Naive thymus-derived CD8-positive, alpha-beta T cell (primary cell): ENCODE data around the gene FEN1. TPM values are rescaled to one million over a fixed set of nuclear protein-coding genes. Genes with fewer than 3 reads are reported as not detected.

Experiments used
- ATAC-seq, 2 donors: fragments of 150-1000 bp; cut with Tn5 transposase in 1 of 2; sonication (Bioruptor Pico), chemical (Tn5 transposase) in 1 of 2; 1 replicate in 1 of 2; 2 replicates in 1 of 2; pipeline ENCODE4 v1.10.0; 2021; ENCODE audit warnings: mild to moderate bottlenecking in 2 of 2, moderate library complexity in 2 of 2
- POLR2A ChIA-PET: fragments of 350-600 bp; sonication (Branson Sonifier 250); formaldehyde crosslinking; loops from one replicate; lab custom pipeline; 2021; ENCODE audit warnings: antibody characterized with exemption; lab: Charles Lee
- DNase-seq, 10 donors: peaks; one replicate each; pipeline versions ENCODE4 v3.0.0 to v3.0.0-alpha.2; 2020 to 2022
- H3K27ac Mint-ChIP-seq, 10 donors: one replicate each; pipeline ENCODE4 v1.8.0; 2020 to 2022; ENCODE audit warnings: mild to moderate bottlenecking in 10 of 10, mixed read lengths in 10 of 10, moderate library complexity in 4 of 10, inconsistent platforms in 1 of 10
- H3K27me3 Mint-ChIP-seq, 5 donors: one replicate each; pipeline ENCODE4 v1.8.0; 2021 to 2022; ENCODE audit warnings: mixed read lengths in 5 of 5
- H3K36me3 Mint-ChIP-seq, 3 donors: one replicate each; pipeline ENCODE4 v1.8.0; 2020 to 2022; ENCODE audit warnings: mixed read lengths in 3 of 3, mild to moderate bottlenecking in 2 of 3, inconsistent platforms in 1 of 3
- H3K4me1 Mint-ChIP-seq, 4 donors: one replicate each; pipeline ENCODE4 v1.8.0; 2021 to 2022; ENCODE audit warnings: mixed read lengths in 4 of 4
- H3K4me3 Mint-ChIP-seq, 10 donors: one replicate each; pipeline ENCODE4 v1.8.0; 2020 to 2022; ENCODE audit warnings: mild to moderate bottlenecking in 10 of 10, mixed read lengths in 10 of 10, moderate library complexity in 6 of 10, inconsistent platforms in 1 of 10
- H3K9me3 Mint-ChIP-seq, 9 donors: one replicate each; pipeline ENCODE4 v1.8.0; 2020 to 2022; ENCODE audit warnings: mixed read lengths in 9 of 9, mild to moderate bottlenecking in 3 of 9, inconsistent platforms in 1 of 9, moderate library complexity in 1 of 9
- polyA plus RNA-seq, 3 donors: library from polyadenylated mRNA; unstranded; fragments of 300-500 nt; fragmentation: Illumina TruSeq; gene quantifications; one replicate each; pipeline ENCODE4 v1.2.3, GENCODE V29; 2021
- total RNA-seq, 8 experiments: library from RNA in 2 of 8; stranded (reverse) in 2 of 8; gene quantifications; one replicate each; pipeline ENCODE4 v1.2.3 and lab custom pipeline; 2021 to 2026

FEN1 gene
- total and polyA plus RNA-seq, 5 experiments from 2014 or later: 8.3 to 13.1 (median 10.0) TPM

DNA sequence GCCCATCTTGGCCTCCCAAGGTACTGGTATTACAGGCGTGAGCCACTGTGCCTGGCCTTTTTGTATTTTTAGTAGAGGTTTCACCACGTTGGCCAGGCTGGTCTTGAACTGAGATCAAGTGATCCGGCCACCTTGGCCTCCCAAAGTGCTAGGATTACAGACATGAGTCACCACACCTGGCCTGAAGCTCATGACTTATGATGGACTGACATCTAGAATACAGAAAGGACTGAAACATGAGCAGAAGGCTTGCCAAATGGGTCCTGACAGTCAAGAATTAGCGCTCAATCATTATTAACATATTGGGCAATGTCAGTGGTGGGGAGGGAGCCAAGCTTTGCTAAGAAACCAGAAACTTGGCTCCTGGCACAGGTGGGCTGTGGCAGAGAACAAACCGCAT is 19.1 kb downstream of the FEN1 start:
- H3K27ac Mint-ChIP-seq: peak overlapping the region in 1 of 10 donors; percentile 9
- H3K4me3 Mint-ChIP-seq: no peak overlapping the region
- H3K9me3 Mint-ChIP-seq: no peaks in the 10 kb centered on the region
- no peak for ATAC-seq
- H3K27me3 Mint-ChIP-seq: peaks cover 4 to 41% (median 10%) of the 10 kb centered on the region in 5 donors
- POLR2A ChIA-PET: no interaction called here
- peaks cover 0 to 4% (median 0%) of the 10 kb centered on the region in 3 donors for H3K36me3 Mint-ChIP-seq
- DNase-seq: no peak
- peaks cover 12 to 22% (median 14%) of the 10 kb centered on the region in 4 donors for H3K4me1 Mint-ChIP-seq

DNA sequence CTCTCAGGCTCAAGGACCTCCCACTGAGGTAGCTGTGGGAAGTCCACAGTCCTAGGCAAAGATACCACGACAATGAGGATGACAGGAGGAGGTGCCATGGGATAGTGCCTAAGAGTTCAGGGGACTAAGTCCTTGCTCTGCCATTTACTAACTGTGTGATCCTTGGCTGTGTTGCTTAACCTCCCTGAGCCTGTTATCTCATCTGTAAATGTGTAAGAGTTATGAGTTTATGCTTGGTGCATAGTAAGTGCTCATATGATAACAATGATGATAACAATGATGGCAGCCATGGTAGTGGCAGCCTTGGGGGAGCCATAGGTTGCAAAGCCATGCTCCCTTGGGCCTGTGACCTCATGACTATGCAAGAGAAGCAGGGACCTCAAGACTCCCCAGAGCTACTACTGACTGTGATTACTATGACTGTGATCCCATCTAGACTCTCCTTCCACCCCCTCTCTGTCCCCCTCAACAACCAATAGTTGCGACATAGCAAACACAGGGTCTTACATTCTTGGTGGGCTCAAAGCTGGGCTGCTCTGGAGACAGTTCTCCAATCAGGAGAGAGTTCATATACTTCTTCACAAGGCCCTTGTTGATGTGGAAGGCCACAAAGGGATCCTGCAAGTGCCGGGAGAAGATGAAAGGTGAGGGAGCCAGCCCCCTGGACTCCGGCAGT is 20.2 kb downstream of the FEN1 start:
- Mint-ChIP-seq H3K9me3 (no peaks in the 10 kb centered on the region), H3K4me3 (peak overlapping the region in 3 of 10 donors; percentile 20 to 30 (median 28)), H3K27me3 (peaks cover 4 to 41% (median 10%) of the 10 kb centered on the region in 5 donors), H3K27ac (peak overlapping the region in 1 of 10 donors; percentile 32), H3K4me1 (peaks cover 12 to 22% (median 16%) of the 10 kb centered on the region in 4 donors), H3K36me3 (peaks cover 0 to 4% (median 0%) of the 10 kb centered on the region in 3 donors)
- ATAC-seq (no peak), DNase-seq (no peak)
- POLR2A ChIA-PET: no interaction called here

DNA sequence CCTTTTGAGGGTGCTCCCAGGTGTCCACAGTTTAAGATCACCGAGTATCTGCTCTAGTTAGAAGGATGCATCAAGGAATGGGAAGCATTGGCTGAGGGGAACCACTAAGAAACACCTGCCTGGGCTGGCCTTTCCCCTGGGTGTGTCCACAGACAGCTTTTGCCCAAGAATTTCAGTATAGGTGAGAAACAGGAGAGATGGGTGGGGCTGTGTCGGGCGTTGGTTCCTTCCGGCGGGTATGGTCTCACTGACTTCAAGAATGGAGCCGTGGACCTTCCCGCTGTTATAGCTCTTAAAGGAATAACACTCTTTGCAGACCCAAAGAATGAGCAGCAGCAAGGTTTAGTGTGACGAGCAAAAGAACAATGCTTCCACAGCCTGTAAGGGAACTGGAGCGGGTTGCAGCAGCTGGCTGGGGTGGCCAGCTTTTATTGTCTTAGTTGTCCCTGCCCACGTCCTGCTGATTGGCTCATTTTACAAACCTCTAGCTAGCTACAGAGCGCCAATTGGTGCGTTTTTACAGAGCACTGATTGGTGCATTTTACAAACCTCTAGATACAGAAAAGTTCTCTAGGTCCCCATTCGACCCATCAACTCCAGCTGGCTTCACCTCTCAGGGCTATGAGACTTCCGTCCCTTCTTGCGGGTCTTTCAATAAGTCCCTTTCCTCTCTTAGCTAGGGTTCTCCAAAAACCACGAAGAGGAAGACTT is 21.7 kb downstream of the FEN1 start:
- ATAC-seq (no peak), DNase-seq (peak in 1 of 10 donors; percentile 16)
- Mint-ChIP-seq H3K9me3 (no peaks in the 10 kb centered on the region), H3K4me3 (peak overlapping the region; percentile 71 to 97 (median 92)), H3K27me3 (peaks cover 4 to 37% (median 13%) of the 10 kb centered on the region in 5 donors), H3K4me1 (peaks cover 12 to 22% (median 16%) of the 10 kb centered on the region in 4 donors), H3K36me3 (peaks cover 0 to 4% (median 0%) of the 10 kb centered on the region in 3 donors), H3K27ac (peak overlapping the region in 1 of 10 donors; percentile 75)
- POLR2A ChIA-PET: interaction anchor here (0.6 to 1.6 kb wide), 4 partner anchors 19 to 1815 kb away, joined by 3 to 6 read pairs (median 4); partner anchors contain the start of genes FEN1 and TMEM258

DNA sequence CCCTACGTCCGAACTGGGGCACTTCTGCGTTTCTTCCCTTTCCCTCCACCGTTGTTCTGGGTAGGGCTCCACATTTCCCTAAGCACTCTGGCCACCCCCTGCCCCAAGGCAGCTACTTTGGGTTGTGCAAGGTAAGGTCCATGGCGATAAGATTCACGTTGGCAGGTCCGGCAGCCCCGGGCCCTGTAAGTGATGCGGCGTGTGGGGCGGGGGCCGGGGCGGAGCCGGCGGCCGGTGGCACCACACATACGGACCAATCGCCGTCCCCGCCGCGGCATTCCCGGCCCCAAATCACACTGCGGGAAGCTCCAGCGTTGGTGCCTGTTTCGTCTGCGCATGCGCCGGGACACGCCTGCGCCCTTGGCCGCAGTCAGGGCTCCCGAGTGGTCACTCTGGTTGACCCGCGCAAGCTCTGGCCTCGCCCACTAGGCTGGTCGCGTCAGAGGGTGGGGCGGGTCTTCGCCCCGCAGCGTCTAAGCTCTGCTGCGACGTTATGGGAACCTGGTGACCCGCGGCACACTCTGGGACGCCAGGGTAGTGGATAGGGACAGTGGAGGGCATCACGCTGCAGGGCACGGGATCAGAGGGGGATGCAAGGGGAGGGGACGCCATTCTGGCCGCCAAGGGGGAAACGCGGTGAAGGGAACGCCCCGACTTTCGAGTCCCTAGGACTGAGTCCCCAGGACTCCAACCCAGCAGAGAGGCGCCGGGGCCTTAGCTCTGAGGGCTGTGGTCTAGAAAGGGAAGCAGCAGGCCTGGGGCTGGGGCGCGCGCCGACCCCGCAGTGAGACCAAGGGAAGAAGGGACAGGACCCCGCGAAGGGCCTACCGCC is 22.5 kb downstream of the FEN1 start:
- Mint-ChIP-seq H3K9me3 (no peaks in the 10 kb centered on the region), H3K4me1 (peaks cover 12 to 22% (median 16%) of the 10 kb centered on the region in 4 donors), H3K36me3 (peaks cover 0 to 4% (median 0%) of the 10 kb centered on the region in 3 donors), H3K4me3 (peak overlapping the region; percentile 80 to 97 (median 92)), H3K27ac (peak overlapping the region in 4 of 10 donors; percentile 17 to 93 (median 64)), H3K27me3 (peaks cover 4 to 37% (median 14%) of the 10 kb centered on the region in 5 donors)
- DNase-seq (peak in 4 of 10 donors; percentile 25 to 54 (median 37)), ATAC-seq (peak in 1 of 2 donors; percentile 29)
- POLR2A ChIA-PET: interaction anchor here (0.5 to 1.6 kb wide), 4 partner anchors 19 to 30 kb away, joined by 3 to 4 read pairs (median 4); partner anchors contain the start of genes FEN1 and TMEM258

DNA sequence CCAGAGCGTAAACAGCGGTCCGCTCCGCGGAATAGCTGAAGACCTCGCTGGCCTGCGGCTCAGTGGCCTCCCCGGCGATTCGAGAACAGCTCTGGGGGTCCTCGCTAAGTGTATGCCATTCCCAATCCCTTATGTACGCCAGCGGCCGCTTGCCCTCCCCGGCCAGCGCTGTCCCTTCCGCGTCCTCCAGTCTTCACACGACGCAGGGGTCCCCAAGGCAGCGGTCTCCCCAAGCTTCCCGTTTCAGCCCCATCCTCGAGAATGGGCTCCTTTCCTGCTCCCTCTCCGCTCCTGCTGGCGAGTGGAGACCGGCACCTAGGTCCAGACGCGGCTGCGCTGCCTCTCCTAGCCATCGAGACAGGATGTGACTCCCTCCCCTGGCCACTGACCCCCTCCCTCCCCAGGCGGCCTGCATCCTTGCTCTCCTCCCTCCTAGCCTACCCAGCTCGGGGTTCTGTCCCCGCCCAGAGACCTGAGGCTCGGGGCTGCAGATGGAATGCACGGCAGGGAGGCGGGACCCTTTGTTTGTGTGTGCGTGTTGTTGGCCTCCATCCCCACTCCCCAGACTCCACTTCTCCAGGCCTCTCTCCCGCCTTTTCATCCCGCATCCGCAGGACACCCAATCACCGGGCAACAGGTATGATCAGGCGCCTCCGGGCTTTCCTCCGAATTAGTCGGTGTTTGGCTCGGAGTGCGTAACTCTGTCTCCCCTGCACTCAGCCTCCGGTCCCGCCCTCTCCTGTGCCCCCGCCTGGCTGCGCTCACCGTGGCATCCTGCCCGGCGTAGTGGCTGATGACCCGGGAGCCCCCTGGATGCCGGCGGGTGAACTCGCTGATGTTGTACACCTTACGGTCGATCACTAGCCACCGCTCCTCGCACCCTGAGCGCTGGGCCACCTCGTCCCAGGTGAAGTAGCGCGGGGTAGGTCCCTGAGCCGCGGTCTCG is 23.4 kb downstream of the FEN1 start:
- Mint-ChIP-seq H3K27ac (peak overlapping the region in 9 of 10 donors; percentile 40 to 93 (median 85)), H3K4me1 (peaks cover 12 to 22% (median 16%) of the 10 kb centered on the region in 4 donors), H3K36me3 (peaks cover 0 to 4% (median 0%) of the 10 kb centered on the region in 3 donors), H3K27me3 (peaks cover 4 to 37% (median 16%) of the 10 kb centered on the region in 5 donors), H3K9me3 (no peaks in the 10 kb centered on the region), H3K4me3 (peak overlapping the region; percentile 80 to 97 (median 92))
- ATAC-seq (peak; percentile 80 to 85), DNase-seq (peak in 9 of 10 donors; percentile 46 to 76 (median 56))
- POLR2A ChIA-PET: interaction anchor here (0.5 to 1.6 kb wide), 5 partner anchors 19 to 151 kb away, joined by 3 to 4 read pairs (median 4); partner anchors contain the start of genes FEN1, FTH1 and TMEM258

DNA sequence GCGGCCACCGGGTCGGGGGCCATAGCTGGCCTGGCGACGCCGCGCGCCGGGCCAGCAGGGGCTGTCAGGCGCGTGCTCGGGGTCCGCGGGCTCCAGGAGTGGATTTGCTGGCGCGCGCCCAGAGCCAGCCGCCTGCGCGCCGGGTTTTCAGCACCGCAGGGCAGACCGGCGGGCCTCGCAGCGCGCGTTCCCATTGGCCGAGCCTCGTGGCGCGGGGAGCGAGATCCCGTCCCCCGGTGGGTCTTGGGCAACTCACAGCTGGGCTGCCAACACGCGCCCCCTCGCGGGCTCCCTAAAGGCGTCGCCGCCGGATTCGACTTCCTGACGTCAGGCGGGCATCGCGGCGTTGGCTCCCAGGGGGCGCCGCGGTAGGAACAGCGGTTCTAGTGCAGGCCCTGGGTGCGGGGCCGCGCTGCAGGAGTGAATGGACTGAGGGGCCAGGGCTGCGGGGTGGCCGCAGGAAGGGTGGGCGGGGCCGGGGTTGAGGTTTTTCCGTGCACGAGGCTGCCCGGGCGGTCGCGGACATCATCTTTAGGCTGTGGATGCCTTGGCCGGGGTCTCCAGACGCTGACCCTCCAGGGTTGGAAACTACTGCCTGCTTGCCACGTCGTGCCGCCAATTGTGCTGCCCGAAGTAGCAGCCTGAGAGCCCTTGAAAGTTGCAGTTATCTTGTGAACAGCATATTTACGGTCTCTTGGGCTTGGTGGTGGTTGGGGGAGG is 24.2 kb downstream of the FEN1 start, which contains the start of gene FADS1:
Gene FADS1, minus strand, starts transcription at position 268 of the 720 bp plus-strand sequence. Its CDS starts 74 bp downstream, at position 194.
- Mint-ChIP-seq H3K4me3 (peak within 1 kb of the TSS; percentile 80 to 97 (median 92)), H3K36me3 (no peaks in the 10 kb centered on the region), H3K27ac (peak within 1 kb of the TSS in 9 of 10 donors; percentile 40 to 93 (median 85)), H3K9me3 (no peaks in the 10 kb centered on the region), H3K27me3 (peaks cover 4 to 37% (median 16%) of the 10 kb centered on the region in 5 donors), H3K4me1 (peaks cover 12 to 22% (median 16%) of the 10 kb centered on the region in 4 donors)
- ATAC-seq (peak; percentile 65 to 69), DNase-seq (peak; percentile 54 to 79 (median 60))
- POLR2A ChIA-PET: interaction anchor here (1.0 to 1.1 kb wide), 2 partner anchors 20 to 150 kb away, joined by 3 to 4 read pairs; partner anchors contain the start of gene FTH1

DNA sequence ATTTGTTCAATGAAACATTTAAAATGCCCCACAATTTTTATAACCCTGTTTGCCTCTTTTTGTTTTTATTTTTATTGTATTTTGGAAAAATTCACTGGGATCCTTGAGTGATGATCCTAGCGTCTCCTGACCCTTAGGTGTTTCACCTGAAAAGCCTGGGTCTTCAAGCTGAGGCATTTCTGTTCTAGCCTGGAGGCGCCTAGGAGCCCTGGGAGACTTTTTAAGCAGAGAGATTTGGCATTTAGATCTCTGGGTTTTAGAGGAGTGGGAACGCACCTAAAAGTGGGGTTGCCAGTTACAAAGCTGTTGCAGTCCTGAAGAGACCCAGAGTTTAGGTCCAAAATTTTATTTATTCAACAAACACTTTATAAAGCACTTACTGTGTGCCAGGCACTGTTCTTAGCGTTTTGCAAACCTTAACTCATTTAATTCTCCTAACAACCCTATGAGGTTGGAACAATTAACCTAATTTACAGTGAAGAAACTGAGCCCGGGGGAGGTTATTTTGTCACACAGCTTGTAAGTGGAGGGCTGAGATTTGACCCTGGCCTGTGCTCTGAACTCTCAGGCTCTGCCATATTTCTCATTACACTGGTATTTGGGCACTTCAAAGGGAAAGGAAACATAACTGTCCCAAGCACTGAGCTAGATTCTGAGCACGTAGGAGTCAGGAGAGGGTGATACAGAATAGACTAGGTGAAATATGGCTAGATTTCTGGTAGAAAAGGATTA is 24.9 kb downstream of the FEN1 start:
- Mint-ChIP-seq H3K27me3 (peaks cover 4 to 32% (median 16%) of the 10 kb centered on the region in 5 donors), H3K4me3 (peak overlapping the region; percentile 63 to 97 (median 80)), H3K9me3 (no peaks in the 10 kb centered on the region), H3K27ac (peak overlapping the region in 1 of 10 donors; percentile 63), H3K36me3 (no peaks in the 10 kb centered on the region), H3K4me1 (peaks cover 12 to 22% (median 16%) of the 10 kb centered on the region in 4 donors)
- POLR2A ChIA-PET: interaction anchor here (0.8 to 1.0 kb wide), 2 partner anchors 43 to 150 kb away, joined by 4 read pairs; partner anchors contain the start of gene FTH1
- DNase-seq: no peak
- ATAC-seq: no peak

DNA sequence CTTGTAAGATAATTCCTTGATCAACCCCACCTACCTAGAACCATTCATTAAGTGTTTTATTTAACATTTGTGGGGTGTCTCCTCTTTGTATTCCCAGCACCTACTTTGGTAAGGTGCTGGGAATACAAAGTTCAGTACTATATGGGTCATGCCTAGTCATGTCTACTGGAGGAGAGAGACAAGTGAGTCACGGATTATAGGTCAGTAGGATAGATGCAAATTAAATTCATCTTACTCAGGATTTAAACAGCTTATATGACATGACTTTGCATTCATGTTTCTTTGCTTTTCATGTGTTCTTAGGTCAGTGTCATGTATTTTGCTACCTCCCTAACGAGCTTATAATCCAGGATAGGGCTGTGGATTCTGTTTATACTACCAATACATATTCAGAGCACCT is 27.5 kb downstream of the FEN1 start:
- Mint-ChIP-seq H3K36me3 (no peaks in the 10 kb centered on the region), H3K9me3 (no peaks in the 10 kb centered on the region), H3K27ac (no peak overlapping the region), H3K4me3 (no peak overlapping the region), H3K4me1 (peaks cover 9 to 15% (median 11%) of the 10 kb centered on the region in 4 donors), H3K27me3 (peaks cover 0 to 14% (median 8%) of the 10 kb centered on the region in 5 donors)
- no peak for ATAC-seq
- DNase-seq: no peak
- POLR2A ChIA-PET: no interaction called here

DNA sequence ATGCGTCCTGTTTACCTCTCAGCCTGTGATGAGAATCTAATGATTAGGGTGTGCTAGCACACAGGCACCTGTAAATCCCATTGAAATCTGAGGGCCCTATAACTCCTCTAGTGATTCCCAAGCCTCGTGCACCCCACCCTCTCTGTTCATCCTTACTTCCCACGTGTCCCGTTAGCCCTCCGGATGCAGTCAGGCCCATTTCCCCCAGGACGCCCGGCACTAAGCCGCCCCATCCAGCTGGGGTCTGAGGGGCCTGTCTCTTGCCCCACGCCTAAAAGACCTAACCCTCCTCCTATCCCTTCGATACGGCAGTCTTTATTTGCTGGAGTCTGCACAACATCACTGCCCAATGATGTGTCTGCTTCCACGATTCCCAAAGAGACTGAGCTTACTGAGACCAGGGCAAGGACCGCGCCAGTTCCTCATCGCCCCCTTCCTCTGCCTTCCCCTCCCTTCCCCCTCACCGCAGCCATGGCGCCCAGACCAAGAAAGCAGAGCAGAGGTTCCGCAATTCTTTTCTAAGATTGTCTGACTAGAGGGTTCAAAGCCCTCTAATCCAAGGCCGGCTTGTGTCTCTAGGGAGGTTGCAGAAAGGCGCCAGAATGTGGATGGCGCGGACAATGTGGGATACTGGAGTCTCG is 34.3 kb downstream of the FEN1 start:
- peaks cover 11 to 46% (median 22%) of the 10 kb centered on the region in 4 donors for H3K4me1 Mint-ChIP-seq
- no peaks in the 10 kb centered on the region for H3K9me3 Mint-ChIP-seq
- peak overlapping the region in 3 of 10 donors; percentile 48 to 88 (median 70) for H3K27ac Mint-ChIP-seq
- ATAC-seq (peak; percentile 3 to 5), DNase-seq (no peak)
- POLR2A ChIA-PET: no interaction called here
- peaks cover 11 to 50% (median 17%) of the 10 kb centered on the region in 5 donors for H3K27me3 Mint-ChIP-seq
- H3K4me3 Mint-ChIP-seq: peak overlapping the region; percentile 66 to 88 (median 82)
- H3K36me3 Mint-ChIP-seq: peaks cover 0 to 2% (median 0%) of the 10 kb centered on the region in 3 donors
